ENCODE measurements around the gene FAM200A. TPM values are rescaled to one million over a fixed set of nuclear protein-coding genes. Genes with fewer than 3 reads are reported as not detected.

FAM200A gene
- total RNA-seq, 1 experiment from 2014 or later = 8.4 TPM

- TF ChIP-seq CTCF (conservative IDR thresholded peaks at IDR 0.05; ENCODE audit: low read depth, low read length) (no peak), EZH2 (IDR thresholded peaks at IDR 0.05; ENCODE audit: borderline replicate concordance, low read depth, low read length, poor library complexity, severe bottlenecking) (no peak)
- ChIA-PET POLR2A (ENCODE audit: low non-redundant PET) (no interaction called here), CTCF (interaction anchor here (0.6 kb wide), 1 partner anchor 60 kb away, joined by 7 read pairs; no protein-coding TSS in a partner anchor)
- no peaks in the 10 kb centered on the region for H3K4me1 ChIP-seq (ENCODE audit: insufficient read depth, low read length, poor library complexity, severe bottlenecking)
- no peak overlapping the region for H3K27ac ChIP-seq (ENCODE audit: low read depth, low read length, poor library complexity, severe bottlenecking)
- BruUV-seq (replicated peaks) = no TSS peak
- intact Hi-C loops (cut with micrococcal nuclease; ENCODE audit: unreplicated experiment) = no loop called here
- peaks cover 46% of the 10 kb centered on the region for H3K36me3 ChIP-seq (ENCODE audit: insufficient read depth, low read length, poor library complexity, severe bottlenecking)
- peaks cover 50% of the 10 kb centered on the region for H3K9me3 ChIP-seq (ENCODE audit: low read depth, low read length, poor library complexity, severe bottlenecking)
- H3K4me3 ChIP-seq (ENCODE audit: low read depth, low read length, poor library complexity, severe bottlenecking) = no peak overlapping the region
- no peaks in the 10 kb centered on the region for H3K27me3 ChIP-seq (replicated peaks; ENCODE audit: insufficient read depth, low read depth, low read length, poor library complexity)
- DNase-seq (ENCODE audit: low spot score) = no peak
Measured at GRCh38 chr7:99531354-99531765, 20.6 kb downstream of the FAM200A start.

- no TSS peak for BruUV-seq (replicated peaks)
- TF ChIP-seq EZH2 (IDR thresholded peaks at IDR 0.05; ENCODE audit: borderline replicate concordance, low read depth, low read length, poor library complexity, severe bottlenecking) (no peak), CTCF (conservative IDR thresholded peaks at IDR 0.05; ENCODE audit: low read depth, low read length) (peak; percentile 46)
- CTCF ChIA-PET = interaction anchor here (0.7 to 0.9 kb wide), 2 partner anchors 50 to 312 kb away, joined by 3 read pairs; no protein-coding TSS in a partner anchor
- intact Hi-C loops (cut with micrococcal nuclease; ENCODE audit: unreplicated experiment) = no loop called here
- Histone ChIP-seq H3K4me3 (ENCODE audit: low read depth, low read length, poor library complexity, severe bottlenecking) (no peak overlapping the region), H3K36me3 (ENCODE audit: insufficient read depth, low read length, poor library complexity, severe bottlenecking) (peaks cover 39% of the 10 kb centered on the region), H3K4me1 (ENCODE audit: insufficient read depth, low read length, poor library complexity, severe bottlenecking) (no peaks in the 10 kb centered on the region), H3K27ac (ENCODE audit: low read depth, low read length, poor library complexity, severe bottlenecking) (no peak overlapping the region), H3K27me3 (replicated peaks; ENCODE audit: insufficient read depth, low read depth, low read length, poor library complexity) (no peaks in the 10 kb centered on the region), H3K9me3 (ENCODE audit: low read depth, low read length, poor library complexity, severe bottlenecking) (peaks cover 16% of the 10 kb centered on the region)
- POLR2A ChIA-PET (ENCODE audit: low non-redundant PET) = interaction anchor here (0.6 kb wide), 1 partner anchor 51 kb away, joined by 3 read pairs; no protein-coding TSS in a partner anchor
- no peak for DNase-seq (ENCODE audit: low spot score)
Measured at GRCh38 chr7:99525713-99526440, 26.0 kb downstream of the FAM200A start.

GRCh38 chr7:99521399-99521798 is 30.5 kb downstream of the FAM200A start:
- Histone ChIP-seq H3K4me1 (ENCODE audit: insufficient read depth, low read length, poor library complexity, severe bottlenecking) (no peaks in the 10 kb centered on the region), H3K27me3 (replicated peaks; ENCODE audit: insufficient read depth, low read depth, low read length, poor library complexity) (no peaks in the 10 kb centered on the region), H3K4me3 (ENCODE audit: low read depth, low read length, poor library complexity, severe bottlenecking) (no peak overlapping the region), H3K27ac (ENCODE audit: low read depth, low read length, poor library complexity, severe bottlenecking) (no peak overlapping the region), H3K36me3 (ENCODE audit: insufficient read depth, low read length, poor library complexity, severe bottlenecking) (peaks cover 24% of the 10 kb centered on the region), H3K9me3 (ENCODE audit: low read depth, low read length, poor library complexity, severe bottlenecking) (no peaks in the 10 kb centered on the region)
- no peak for DNase-seq (ENCODE audit: low spot score)
- no TSS peak for BruUV-seq (replicated peaks)
- ChIA-PET POLR2A (ENCODE audit: low non-redundant PET) (no interaction called here), CTCF (interaction anchor here (0.6 kb wide), 1 partner anchor 53 kb away, joined by 8 read pairs; no protein-coding TSS in a partner anchor)
- TF ChIP-seq CTCF (conservative IDR thresholded peaks at IDR 0.05; ENCODE audit: low read depth, low read length) = no peak
- no peak for TF ChIP-seq EZH2 (IDR thresholded peaks at IDR 0.05; ENCODE audit: borderline replicate concordance, low read depth, low read length, poor library complexity, severe bottlenecking)
- intact Hi-C loops (cut with micrococcal nuclease; ENCODE audit: unreplicated experiment) = no loop called here

Data from A673 (cell line).